HEK293 (cell line): Measurements from ENCODE around the gene POGZ.
A peak's percentile ranks its signal among the peaks of the same experiment; 100 is the strongest.

Source experiments
- GFI1B ChIP-seq: fragments of 450-650 bp; formaldehyde crosslinking; IDR thresholded peaks from 2 replicates; pipeline ENCODE4 v1.5.1; 2016; ENCODE audit warnings: missing biosample characterization, missing genetic modification characterization
- GLI2 ChIP-seq: fragments of 450-650 bp; formaldehyde crosslinking; IDR thresholded peaks from 2 replicates; pipeline ENCODE4; 2017; ENCODE audit warnings: missing biosample characterization, missing genetic modification characterization, low read depth, borderline replicate concordance
- HOXD13 ChIP-seq: sonication (generic); formaldehyde crosslinking; IDR thresholded peaks from 2 replicates; pipeline ENCODE4 v1.8.0; 2022; ENCODE audit warnings: missing genetic modification reagents, borderline replicate concordance
- IKZF3 ChIP-seq: fragments of 450-650 bp; IDR thresholded peaks from 2 replicates; pipeline ENCODE4 v1.5.0; 2018; ENCODE audit warnings: missing biosample characterization, mild to moderate bottlenecking, missing genetic modification characterization, moderate library complexity
- KLF9 ChIP-seq: fragments of 450-650 bp; formaldehyde crosslinking; IDR thresholded peaks from 2 replicates; pipeline ENCODE4 v1.5.1; 2016; ENCODE audit warnings: missing biosample characterization, missing genetic modification characterization, low read depth
- MYNN ChIP-seq: fragments of 450-650 bp; formaldehyde crosslinking; IDR thresholded peaks from 2 replicates; pipeline ENCODE4 v1.5.1; 2016; ENCODE audit warnings: missing biosample characterization, missing genetic modification characterization, borderline replicate concordance
- SP7 ChIP-seq: fragments of 450-650 bp; formaldehyde crosslinking; IDR thresholded peaks from 2 replicates; pipeline ENCODE4 v1.5.1; 2016; ENCODE audit warnings: missing biosample characterization, missing genetic modification characterization
- TCF7L2 ChIP-seq: IDR thresholded peaks from 2 replicates; pipeline ENCODE4 v1.6.1; 2011; ENCODE audit warnings: low read depth, mild to moderate bottlenecking, inconsistent platforms, low read length, moderate library complexity, borderline replicate concordance
- YY2 ChIP-seq: fragments of 450-650 bp; formaldehyde crosslinking; IDR thresholded peaks from 2 replicates; pipeline ENCODE4 v1.5.1; 2016; ENCODE audit warnings: missing biosample characterization, missing genetic modification characterization
- ZBTB20 ChIP-seq: fragments of 450-650 bp; formaldehyde crosslinking; IDR thresholded peaks from 2 replicates; pipeline ENCODE4 v1.5.1; 2016; ENCODE audit warnings: missing biosample characterization, missing genetic modification characterization
- ZNF114 ChIP-seq: fragments of 450-650 bp; formaldehyde crosslinking; IDR thresholded peaks from 2 replicates; pipeline ENCODE4 v1.5.0; 2017; ENCODE audit warnings: missing biosample characterization, missing genetic modification characterization
- ZNF146 ChIP-seq: fragments of 450-650 bp; formaldehyde crosslinking; IDR thresholded peaks from 2 replicates; pipeline ENCODE4 v1.5.1; 2016; ENCODE audit warnings: missing biosample characterization, missing genetic modification characterization
- ZNF169 ChIP-seq: fragments of 450-650 bp; formaldehyde crosslinking; IDR thresholded peaks from 2 replicates; pipeline ENCODE4 v1.5.1; 2016; ENCODE audit warnings: missing biosample characterization, missing genetic modification characterization
- ZNF2 ChIP-seq: fragments of 450-650 bp; formaldehyde crosslinking; IDR thresholded peaks from 2 replicates; pipeline ENCODE4 v1.5.1; 2016; ENCODE audit warnings: missing biosample characterization, missing genetic modification characterization
- ZNF214 ChIP-seq: fragments of 450-650 bp; formaldehyde crosslinking; IDR thresholded peaks from 2 replicates; pipeline ENCODE4 v1.5.1; 2017; ENCODE audit warnings: missing biosample characterization, mild to moderate bottlenecking, missing genetic modification characterization, borderline replicate concordance
- ZNF23 ChIP-seq: fragments of 450-650 bp; formaldehyde crosslinking; IDR thresholded peaks from 2 replicates; pipeline ENCODE4 v1.5.1; 2016; ENCODE audit warnings: missing biosample characterization, missing genetic modification characterization, borderline replicate concordance
- ZNF354C ChIP-seq: fragments of 450-650 bp; formaldehyde crosslinking; IDR thresholded peaks from 2 replicates; pipeline ENCODE4 v1.5.1; 2016; ENCODE audit warnings: missing biosample characterization, missing genetic modification characterization, low read depth, borderline replicate concordance
- ZNF404 ChIP-seq: fragments of 450-650 bp; formaldehyde crosslinking; IDR thresholded peaks from 2 replicates; pipeline ENCODE4 v1.5.1; 2017; ENCODE audit warnings: missing biosample characterization, missing genetic modification characterization
- ZNF416 ChIP-seq: fragments of 450-650 bp; formaldehyde crosslinking; IDR thresholded peaks from 2 replicates; pipeline ENCODE4 v1.5.1; 2016; ENCODE audit warnings: missing biosample characterization, missing genetic modification characterization
- ZNF423 ChIP-seq: fragments of 450-650 bp; formaldehyde crosslinking; IDR thresholded peaks from 2 replicates; pipeline ENCODE4 v1.5.1; 2016; ENCODE audit warnings: missing biosample characterization, missing genetic modification characterization
- ZNF48 ChIP-seq: fragments of 450-650 bp; formaldehyde crosslinking; IDR thresholded peaks from 2 replicates; pipeline ENCODE4 v1.5.1; 2016; ENCODE audit warnings: missing biosample characterization, missing genetic modification characterization
- ZNF548 ChIP-seq: fragments of 450-650 bp; formaldehyde crosslinking; IDR thresholded peaks from 2 replicates; pipeline ENCODE4 v1.5.1; 2016; ENCODE audit warnings: missing biosample characterization, missing genetic modification characterization
- ZNF558 ChIP-seq: fragments of 450-650 bp; formaldehyde crosslinking; IDR thresholded peaks from 2 replicates; pipeline ENCODE4 v1.5.1; 2016; ENCODE audit warnings: missing biosample characterization, missing genetic modification characterization
- ZNF561 ChIP-seq: fragments of 450-650 bp; IDR thresholded peaks from 2 replicates; pipeline ENCODE4 v1.5.1; 2018; ENCODE audit warnings: missing biosample characterization, missing genetic modification characterization, borderline replicate concordance
- ZNF571 ChIP-seq: fragments of 450-650 bp; formaldehyde crosslinking; IDR thresholded peaks from 2 replicates; pipeline ENCODE4 v1.5.0; 2017; ENCODE audit warnings: missing biosample characterization, missing genetic modification characterization
- ZNF596 ChIP-seq: fragments of 450-650 bp; IDR thresholded peaks from 2 replicates; pipeline ENCODE4 v1.5.0; 2018; ENCODE audit warnings: missing biosample characterization, mild to moderate bottlenecking, missing genetic modification characterization, moderate library complexity
- ZNF623 ChIP-seq: fragments of 450-650 bp; formaldehyde crosslinking; IDR thresholded peaks from 2 replicates; pipeline ENCODE4 v1.5.1; 2016; ENCODE audit warnings: missing biosample characterization, missing genetic modification characterization
- ZNF701 ChIP-seq: fragments of 450-650 bp; formaldehyde crosslinking; IDR thresholded peaks from 2 replicates; pipeline ENCODE4 v1.5.1; 2016; ENCODE audit warnings: missing biosample characterization, missing genetic modification characterization
- ZNF792 ChIP-seq: fragments of 450-650 bp; formaldehyde crosslinking; IDR thresholded peaks from 2 replicates; pipeline ENCODE4 v1.5.1; 2016; ENCODE audit warnings: missing biosample characterization, missing genetic modification characterization
- ZNF843 ChIP-seq: fragments of 450-650 bp; formaldehyde crosslinking; IDR thresholded peaks from 2 replicates; pipeline ENCODE4 v1.5.1; 2016; ENCODE audit warnings: missing biosample characterization, missing genetic modification characterization
- TF ChIP-seq, protein P1 (sequence below): fragments of 450-650 bp; formaldehyde crosslinking; IDR thresholded peaks from 2 replicates; pipeline ENCODE4 v1.5.1; 2016; ENCODE audit warnings: missing biosample characterization, missing genetic modification characterization, borderline replicate concordance
- TF ChIP-seq, protein P2 (sequence below): fragments of 450-650 bp; formaldehyde crosslinking; IDR thresholded peaks from 2 replicates; pipeline ENCODE4 v1.5.1; 2017; ENCODE audit warnings: missing biosample characterization, missing genetic modification characterization
- TF ChIP-seq, protein P3 (sequence below): fragments of 450-650 bp; formaldehyde crosslinking; IDR thresholded peaks from 2 replicates; pipeline ENCODE4 v1.5.1; 2016; ENCODE audit warnings: missing biosample characterization, missing genetic modification characterization
- TF ChIP-seq, protein P4 (sequence below): fragments of 450-650 bp; formaldehyde crosslinking; IDR thresholded peaks from 2 replicates; pipeline ENCODE4 v1.5.1; 2016; ENCODE audit warnings: missing biosample characterization, missing genetic modification characterization

The POGZ gene

DNA sequence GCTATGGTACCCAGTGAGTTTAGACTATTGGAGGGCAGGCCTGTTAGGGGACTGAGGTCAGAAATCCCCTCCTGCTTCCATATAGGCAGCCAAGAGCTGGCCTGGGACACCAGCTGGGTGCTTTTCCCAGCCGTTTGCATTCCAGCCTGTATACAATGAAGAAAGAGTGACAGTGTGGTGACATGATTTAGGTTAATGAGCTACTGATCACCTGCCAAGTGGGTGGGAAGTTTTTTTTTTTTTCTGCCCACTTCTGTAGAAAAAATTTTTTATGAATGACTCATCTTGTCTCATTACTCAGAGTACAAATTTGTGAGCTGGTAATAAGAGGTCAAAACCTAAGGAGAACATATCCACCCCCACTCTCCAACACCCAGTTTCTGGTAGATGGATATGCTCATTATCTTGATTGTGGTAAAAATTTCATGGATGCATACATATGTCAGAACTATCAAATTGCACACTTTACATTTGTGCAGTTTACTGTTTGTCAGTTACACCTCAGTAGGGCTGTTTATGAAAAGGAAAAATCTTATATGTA, 35.5 kb upstream of the POGZ start (continued):
- TF ChIP-seq TCF7L2 (no peak), YY2 (tag by site-specific recombination) (no peak), ZNF558 (tag by site-specific recombination) (peak; percentile 90), ZNF354C (tag by site-specific recombination) (no peak), KLF9 (tag by site-specific recombination) (peak; percentile 74), ZNF404 (tag by site-specific recombination) (no peak), MYNN (tag by site-specific recombination) (no peak), GFI1B (tag by site-specific recombination) (no peak), ZNF214 (tag by site-specific recombination) (no peak), ZNF571 (tag by site-specific recombination) (no peak), ZNF114 (tag by site-specific recombination) (no peak), ZNF416 (tag by site-specific recombination) (no peak), ZNF792 (tag by site-specific recombination) (peak; percentile 85; the same call in 1 of the 2 replicates), ZNF596 (tag by site-specific recombination) (no peak), IKZF3 (tag by site-specific recombination) (peak; percentile 88), ZBTB20 (tag by site-specific recombination) (no peak), ZNF561 (tag by site-specific recombination) (0 out of 2 replicates have a peak, but pooled peaks have one; percentile 65), ZNF843 (tag by site-specific recombination) (peak; percentile 88), ZNF146 (no peak), ZNF169 (tag by site-specific recombination) (no peak), ZNF2 (tag by site-specific recombination) (peak; percentile 42; the same call in 1 of the 2 replicates), GLI2 (tag by site-specific recombination) (peak; percentile 68; the same call in 1 of the 2 replicates), HOXD13 (CRISPR knock-in tag) (no peak), ZNF48 (tag by site-specific recombination) (no peak), ZNF23 (tag by site-specific recombination) (no peak), ZNF701 (no peak), ZNF623 (tag by site-specific recombination) (peak; percentile 11), ZNF423 (tag by site-specific recombination) (no peak), SP7 (tag by site-specific recombination) (peak; percentile 99), ZNF548 (tag by site-specific recombination) (no peak)
- TF ChIP-seq, protein P1, sequence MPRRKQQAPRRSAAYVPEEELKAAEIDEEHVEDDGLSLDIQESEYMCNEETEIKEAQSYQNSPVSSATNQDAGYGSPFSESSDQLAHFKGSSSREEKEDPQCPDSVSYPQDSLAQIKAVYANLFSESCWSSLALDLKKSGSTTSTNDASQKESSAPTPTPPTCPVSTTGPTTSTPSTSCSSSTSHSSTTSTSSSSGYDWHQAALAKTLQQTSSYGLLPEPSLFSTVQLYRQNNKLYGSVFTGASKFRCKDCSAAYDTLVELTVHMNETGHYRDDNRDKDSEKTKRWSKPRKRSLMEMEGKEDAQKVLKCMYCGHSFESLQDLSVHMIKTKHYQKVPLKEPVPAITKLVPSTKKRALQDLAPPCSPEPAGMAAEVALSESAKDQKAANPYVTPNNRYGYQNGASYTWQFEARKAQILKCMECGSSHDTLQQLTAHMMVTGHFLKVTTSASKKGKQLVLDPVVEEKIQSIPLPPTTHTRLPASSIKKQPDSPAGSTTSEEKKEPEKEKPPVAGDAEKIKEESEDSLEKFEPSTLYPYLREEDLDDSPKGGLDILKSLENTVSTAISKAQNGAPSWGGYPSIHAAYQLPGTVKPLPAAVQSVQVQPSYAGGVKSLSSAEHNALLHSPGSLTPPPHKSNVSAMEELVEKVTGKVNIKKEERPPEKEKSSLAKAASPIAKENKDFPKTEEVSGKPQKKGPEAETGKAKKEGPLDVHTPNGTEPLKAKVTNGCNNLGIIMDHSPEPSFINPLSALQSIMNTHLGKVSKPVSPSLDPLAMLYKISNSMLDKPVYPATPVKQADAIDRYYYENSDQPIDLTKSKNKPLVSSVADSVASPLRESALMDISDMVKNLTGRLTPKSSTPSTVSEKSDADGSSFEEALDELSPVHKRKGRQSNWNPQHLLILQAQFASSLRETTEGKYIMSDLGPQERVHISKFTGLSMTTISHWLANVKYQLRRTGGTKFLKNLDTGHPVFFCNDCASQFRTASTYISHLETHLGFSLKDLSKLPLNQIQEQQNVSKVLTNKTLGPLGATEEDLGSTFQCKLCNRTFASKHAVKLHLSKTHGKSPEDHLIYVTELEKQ: peak; percentile 99
- TF ChIP-seq, protein P2, sequence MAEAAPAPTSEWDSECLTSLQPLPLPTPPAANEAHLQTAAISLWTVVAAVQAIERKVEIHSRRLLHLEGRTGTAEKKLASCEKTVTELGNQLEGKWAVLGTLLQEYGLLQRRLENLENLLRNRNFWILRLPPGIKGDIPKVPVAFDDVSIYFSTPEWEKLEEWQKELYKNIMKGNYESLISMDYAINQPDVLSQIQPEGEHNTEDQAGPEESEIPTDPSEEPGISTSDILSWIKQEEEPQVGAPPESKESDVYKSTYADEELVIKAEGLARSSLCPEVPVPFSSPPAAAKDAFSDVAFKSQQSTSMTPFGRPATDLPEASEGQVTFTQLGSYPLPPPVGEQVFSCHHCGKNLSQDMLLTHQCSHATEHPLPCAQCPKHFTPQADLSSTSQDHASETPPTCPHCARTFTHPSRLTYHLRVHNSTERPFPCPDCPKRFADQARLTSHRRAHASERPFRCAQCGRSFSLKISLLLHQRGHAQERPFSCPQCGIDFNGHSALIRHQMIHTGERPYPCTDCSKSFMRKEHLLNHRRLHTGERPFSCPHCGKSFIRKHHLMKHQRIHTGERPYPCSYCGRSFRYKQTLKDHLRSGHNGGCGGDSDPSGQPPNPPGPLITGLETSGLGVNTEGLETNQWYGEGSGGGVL (tag by site-specific recombination): peak; percentile 62; the same call in 1 of the 2 replicates
- TF ChIP-seq, protein P3, sequence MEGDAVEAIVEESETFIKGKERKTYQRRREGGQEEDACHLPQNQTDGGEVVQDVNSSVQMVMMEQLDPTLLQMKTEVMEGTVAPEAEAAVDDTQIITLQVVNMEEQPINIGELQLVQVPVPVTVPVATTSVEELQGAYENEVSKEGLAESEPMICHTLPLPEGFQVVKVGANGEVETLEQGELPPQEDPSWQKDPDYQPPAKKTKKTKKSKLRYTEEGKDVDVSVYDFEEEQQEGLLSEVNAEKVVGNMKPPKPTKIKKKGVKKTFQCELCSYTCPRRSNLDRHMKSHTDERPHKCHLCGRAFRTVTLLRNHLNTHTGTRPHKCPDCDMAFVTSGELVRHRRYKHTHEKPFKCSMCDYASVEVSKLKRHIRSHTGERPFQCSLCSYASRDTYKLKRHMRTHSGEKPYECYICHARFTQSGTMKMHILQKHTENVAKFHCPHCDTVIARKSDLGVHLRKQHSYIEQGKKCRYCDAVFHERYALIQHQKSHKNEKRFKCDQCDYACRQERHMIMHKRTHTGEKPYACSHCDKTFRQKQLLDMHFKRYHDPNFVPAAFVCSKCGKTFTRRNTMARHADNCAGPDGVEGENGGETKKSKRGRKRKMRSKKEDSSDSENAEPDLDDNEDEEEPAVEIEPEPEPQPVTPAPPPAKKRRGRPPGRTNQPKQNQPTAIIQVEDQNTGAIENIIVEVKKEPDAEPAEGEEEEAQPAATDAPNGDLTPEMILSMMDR (tag by site-specific recombination): no peak
- TF ChIP-seq, protein P4, sequence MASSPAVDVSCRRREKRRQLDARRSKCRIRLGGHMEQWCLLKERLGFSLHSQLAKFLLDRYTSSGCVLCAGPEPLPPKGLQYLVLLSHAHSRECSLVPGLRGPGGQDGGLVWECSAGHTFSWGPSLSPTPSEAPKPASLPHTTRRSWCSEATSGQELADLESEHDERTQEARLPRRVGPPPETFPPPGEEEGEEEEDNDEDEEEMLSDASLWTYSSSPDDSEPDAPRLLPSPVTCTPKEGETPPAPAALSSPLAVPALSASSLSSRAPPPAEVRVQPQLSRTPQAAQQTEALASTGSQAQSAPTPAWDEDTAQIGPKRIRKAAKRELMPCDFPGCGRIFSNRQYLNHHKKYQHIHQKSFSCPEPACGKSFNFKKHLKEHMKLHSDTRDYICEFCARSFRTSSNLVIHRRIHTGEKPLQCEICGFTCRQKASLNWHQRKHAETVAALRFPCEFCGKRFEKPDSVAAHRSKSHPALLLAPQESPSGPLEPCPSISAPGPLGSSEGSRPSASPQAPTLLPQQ: peak; percentile 82
